Esophagus muscularis mucosa (tissue), 4 donors: Measurements from ENCODE around the gene CYP27B1. TPM values are rescaled to one million over a fixed set of nuclear protein-coding genes. Genes with fewer than 3 reads are reported as not detected.
"Not testable (repeated sequence)": the region's sequence is repeated elsewhere in the genome, so short reads cannot be mapped to it uniquely, and the experiment has no call there.

Experiments
- DNase-seq: peaks from one replicate; pipeline ENCODE4 v3.0.0-alpha.2; 2017; ENCODE audit errors: extremely low spot score
- H3K27ac ChIP-seq, 4 donors: fragments of 200-600 bp; sonication (generic); replicated peaks in 1 of 4; 1 replicate in 3 of 4; 2 replicates in 1 of 4; pipeline ENCODE4 v1.5.1; 2016 to 2019; ENCODE audit warnings: mild to moderate bottlenecking in 1 of 4
- H3K27me3 ChIP-seq, 4 donors: fragments of 200-600 bp; sonication (generic); one replicate each; pipeline versions ENCODE4 v1.5.1 to v1.6.0; 2016 to 2019
- H3K36me3 ChIP-seq, 4 donors: fragments of 200-600 bp; sonication (generic); one replicate each; pipeline ENCODE4 v1.5.1; 2016 to 2019
- H3K4me1 ChIP-seq, 4 donors: fragments of 200-600 bp; sonication (generic); one replicate each; pipeline ENCODE4 v1.5.1; 2016 to 2019
- H3K4me3 ChIP-seq, 4 donors: fragments of 200-600 bp; sonication (generic); 1 replicate in 2 of 4; 2 replicates in 2 of 4; pipeline ENCODE4 v1.5.1; 2016 to 2019; ENCODE audit warnings: mild to moderate bottlenecking in 4 of 4, moderate library complexity in 1 of 4
- H3K9me3 ChIP-seq, 4 donors: fragments of 200-600 bp; sonication (generic); 1 replicate in 3 of 4; 2 replicates in 1 of 4; pipeline ENCODE4 v1.5.1; 2016 to 2019
- CTCF ChIP-seq, 3 experiments: fragments of 200-600 bp in 2 of 3; fragments of 450-650 bp in 1 of 3; sonication (generic) in 2 of 3; IDR thresholded peaks; one replicate each; pipeline ENCODE4 v1.5.1; 2017 to 2019; ENCODE audit warnings: antibody characterized with exemption in 3 of 3, mild to moderate bottlenecking in 2 of 3, moderate library complexity in 1 of 3
- EP300 ChIP-seq: sonication (generic); formaldehyde crosslinking; IDR thresholded peaks from one replicate; pipeline ENCODE4 v1.6.1; 2017; ENCODE audit warnings: antibody characterized with exemption
- POLR2A ChIP-seq: fragments of 450-650 bp; IDR thresholded peaks from one replicate; pipeline ENCODE4 v1.6.1; 2017; ENCODE audit warnings: antibody characterized with exemption, moderate library complexity, mild to moderate bottlenecking, low read depth
- POLR2AphosphoS5 ChIP-seq, 2 donors: sonication (generic); formaldehyde crosslinking; IDR thresholded peaks; one replicate each; pipeline ENCODE4 v1.6.1; 2017; ENCODE audit warnings: antibody characterized with exemption in 2 of 2
- WGBS: methylation state at CpG from one replicate; pipeline ENCODE4 v1.1.5; 2018; 5-methylcytosine and 5-hydroxymethylcytosine counted together
- intact Hi-C: fragments of 100-400 bp; cut with DNase I; formaldehyde crosslinking; loops from one replicate; pipeline ENCODE4 v1.15.1; 2023
- total RNA-seq, 4 donors: library from RNA; depleted of rRNA; stranded (reverse); fragments of >200 nt; gene quantifications; one replicate each; pipeline versions ENCODE4 v1.1.0 to v1.2.1, GENCODE V29; 2016

The CYP27B1 gene
- total RNA-seq, 4 donors from 2014 or later: 0.32 to 0.66 TPM; not detected in 2

- no peaks in the 10 kb centered on the region for H3K27me3 ChIP-seq
- H3K27ac ChIP-seq: no peak overlapping the region
- WGBS: 87% methylated on average over 3 of the region's 3 CpGs
- peaks cover 0 to 32% (median 5%) of the 10 kb centered on the region in 4 donors for H3K36me3 ChIP-seq
- no peak for DNase-seq
- H3K4me3 ChIP-seq: no peak overlapping the region
- intact Hi-C loops: no loop called here
- H3K4me1 ChIP-seq: peaks cover 13 to 29% (median 22%) of the 10 kb centered on the region in 4 donors
- TF ChIP-seq POLR2AphosphoS5 (IDR thresholded peaks at IDR 0.05) (no peak), EP300 (no peak), POLR2A (no peak), CTCF (IDR thresholded peaks at IDR 0.05) (no peak)
- H3K9me3 ChIP-seq: no peaks in the 10 kb centered on the region
These were observed 8.2 kb upstream of the CYP27B1 start for GRCh38 chr12:57775044-57775443.

- H3K4me3 ChIP-seq, H3K27me3 ChIP-seq, H3K27ac ChIP-seq, DNase-seq, H3K9me3 ChIP-seq, intact Hi-C loops: not testable (repeated sequence)
- Histone ChIP-seq H3K36me3 (peaks cover 0 to 34% (median 8%) of the 10 kb centered on the region in 4 donors), H3K4me1 (peaks cover 13 to 29% (median 22%) of the 10 kb centered on the region in 4 donors)
- WGBS: 92% methylated on average over 8 of the region's 11 CpGs
These were observed 7.8 kb upstream of the CYP27B1 start for GRCh38 chr12:57774634-57775033.

- H3K4me1 ChIP-seq: peaks cover 13 to 29% (median 22%) of the 10 kb centered on the region in 4 donors
- H3K4me3 ChIP-seq: peak within 1 kb of the TSS; percentile 70 to 82 (median 76)
- H3K36me3 ChIP-seq: peaks cover 0 to 43% (median 23%) of the 10 kb centered on the region in 4 donors
- H3K27me3 ChIP-seq: no peaks in the 10 kb centered on the region
- 6% methylated on average over 36 of the region's 67 CpGs for WGBS
- H3K27ac ChIP-seq: peak within 1 kb of the TSS; percentile 90 to 95 (median 94)
- DNase-seq: no peak
- intact Hi-C loops: no loop called here
- TF ChIP-seq POLR2A: no peak
- no peak for TF ChIP-seq CTCF (IDR thresholded peaks at IDR 0.05)
- no peak for TF ChIP-seq EP300
- TF ChIP-seq POLR2AphosphoS5 (IDR thresholded peaks at IDR 0.05): no peak
- H3K9me3 ChIP-seq: no peaks in the 10 kb centered on the region
These were observed 5.8 kb upstream of the CYP27B1 start, which contains the start of gene EEF1AKMT3 for GRCh38 chr12:57772429-57773322. EEF1AKMT3 (plus strand) TSS chr12:57772614; CDS start chr12:57772725, 111 bp downstream.

- Histone ChIP-seq H3K27ac (peak within 1 kb of the TSS; percentile 90 to 95 (median 94)), H3K36me3 (peaks cover 0 to 43% (median 23%) of the 10 kb centered on the region in 4 donors), H3K4me3 (peak within 1 kb of the TSS; percentile 70 to 82 (median 76)), H3K4me1 (peaks cover 14 to 32% (median 23%) of the 10 kb centered on the region in 4 donors), H3K27me3 (peaks cover 0 to under 1% (median 0%) of the 10 kb centered on the region in 4 donors), H3K9me3 (no peaks in the 10 kb centered on the region)
- 0% methylated on average over 17 of the region's 28 CpGs for WGBS
- peak; percentile 98 for DNase-seq
- intact Hi-C loops: no loop called here
- TF ChIP-seq POLR2AphosphoS5 (IDR thresholded peaks at IDR 0.05) (peak; percentile 80 to 86), POLR2A (no peak), CTCF (IDR thresholded peaks at IDR 0.05) (peak in 1 of 3 experiments; percentile 42), EP300 (no peak)
These were observed 5.1 kb upstream of the CYP27B1 start, which contains the start of gene METTL1 for GRCh38 chr12:57771873-57772428. METTL1 (minus strand) TSS chr12:57772105; CDS start chr12:57772083, 22 bp downstream.
